ENCODE data around the gene ERBB4.

ERBB4 gene

DNA sequence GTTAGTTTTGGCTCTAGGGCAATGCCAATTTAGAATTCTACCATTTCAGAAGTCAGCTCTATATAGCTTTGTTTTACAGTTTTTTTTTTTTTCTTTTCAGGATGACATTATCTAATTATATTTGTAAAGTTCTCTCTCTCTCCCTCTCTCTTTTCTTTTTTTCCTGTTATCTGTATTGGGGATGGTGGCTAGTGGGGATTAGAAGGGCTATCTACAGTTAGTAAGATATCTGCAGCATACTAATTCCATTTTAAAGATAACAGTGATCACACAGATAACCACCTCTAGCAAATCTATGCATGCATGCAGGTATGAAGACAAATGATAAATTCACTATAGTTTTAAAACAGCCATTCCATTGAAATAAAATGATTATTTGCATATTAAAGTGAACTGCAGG, 438.9 kb downstream of the ERBB4 start:
- TF ChIP-seq GLIS3 (CRISPR knock-in tag; IDR thresholded peaks at IDR 0.05) = no peak
- TF ChIP-seq OSR1 (CRISPR knock-in tag; IDR thresholded peaks at IDR 0.05) = no peak
- TF ChIP-seq RARB (CRISPR knock-in tag; IDR thresholded peaks at IDR 0.05) = no peak
- TF ChIP-seq ZNF70 (CRISPR knock-in tag; IDR thresholded peaks at IDR 0.05) = no peak
- no peak for TF ChIP-seq ARNTL (CRISPR knock-in tag; IDR thresholded peaks at IDR 0.05; ENCODE audit: borderline replicate concordance, low read depth)
- TF ChIP-seq ISL1 (CRISPR knock-in tag; IDR thresholded peaks at IDR 0.05) = no peak
- no peak for ATAC-seq

- no peak for TF ChIP-seq ZNF70 (CRISPR knock-in tag; IDR thresholded peaks at IDR 0.05)
- TF ChIP-seq SNAI2 (CRISPR knock-in tag; IDR thresholded peaks at IDR 0.05) = no peak
- no peak for TF ChIP-seq PPARA (CRISPR knock-in tag; IDR thresholded peaks at IDR 0.05; ENCODE audit: borderline replicate concordance)
- no peak for TF ChIP-seq ISL1 (CRISPR knock-in tag; IDR thresholded peaks at IDR 0.05)
- ATAC-seq = no peak
These were observed 439.6 kb downstream of the ERBB4 start for GRCh38 chr2:212098966-212099365.

GRCh38 chr2:212097001-212097400, 441.6 kb downstream of the ERBB4 start:
- no peak for ATAC-seq
- TF ChIP-seq TSHZ2 (CRISPR knock-in tag; IDR thresholded peaks at IDR 0.05) (no peak), ESRRG (CRISPR knock-in tag; IDR thresholded peaks at IDR 0.05) (no peak), PPARA (CRISPR knock-in tag; IDR thresholded peaks at IDR 0.05; ENCODE audit: borderline replicate concordance) (no peak), ZNF70 (CRISPR knock-in tag; IDR thresholded peaks at IDR 0.05) (no peak), GLIS3 (CRISPR knock-in tag; IDR thresholded peaks at IDR 0.05) (no peak), ISL1 (CRISPR knock-in tag; IDR thresholded peaks at IDR 0.05) (no peak), SNAI2 (CRISPR knock-in tag; IDR thresholded peaks at IDR 0.05) (no peak), CSDC2 (CRISPR knock-in tag; IDR thresholded peaks at IDR 0.05) (no peak), ZC3H10 (CRISPR knock-in tag; IDR thresholded peaks at IDR 0.05) (no peak), CSRNP3 (CRISPR knock-in tag; IDR thresholded peaks at IDR 0.05) (no peak)
- TF ChIP-seq, protein P1, sequence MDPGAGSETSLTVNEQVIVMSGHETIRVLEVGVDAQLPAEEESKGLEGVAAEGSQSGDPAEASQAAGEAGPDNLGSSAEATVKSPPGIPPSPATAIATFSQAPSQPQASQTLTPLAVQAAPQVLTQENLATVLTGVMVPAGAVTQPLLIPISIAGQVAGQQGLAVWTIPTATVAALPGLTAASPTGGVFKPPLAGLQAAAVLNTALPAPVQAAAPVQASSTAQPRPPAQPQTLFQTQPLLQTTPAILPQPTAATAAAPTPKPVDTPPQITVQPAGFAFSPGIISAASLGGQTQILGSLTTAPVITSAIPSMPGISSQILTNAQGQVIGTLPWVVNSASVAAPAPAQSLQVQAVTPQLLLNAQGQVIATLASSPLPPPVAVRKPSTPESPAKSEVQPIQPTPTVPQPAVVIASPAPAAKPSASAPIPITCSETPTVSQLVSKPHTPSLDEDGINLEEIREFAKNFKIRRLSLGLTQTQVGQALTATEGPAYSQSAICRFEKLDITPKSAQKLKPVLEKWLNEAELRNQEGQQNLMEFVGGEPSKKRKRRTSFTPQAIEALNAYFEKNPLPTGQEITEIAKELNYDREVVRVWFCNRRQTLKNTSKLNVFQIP (CRISPR knock-in tag; IDR thresholded peaks at IDR 0.05; ENCODE audit: borderline replicate concordance, low read depth) = no peak

DNA sequence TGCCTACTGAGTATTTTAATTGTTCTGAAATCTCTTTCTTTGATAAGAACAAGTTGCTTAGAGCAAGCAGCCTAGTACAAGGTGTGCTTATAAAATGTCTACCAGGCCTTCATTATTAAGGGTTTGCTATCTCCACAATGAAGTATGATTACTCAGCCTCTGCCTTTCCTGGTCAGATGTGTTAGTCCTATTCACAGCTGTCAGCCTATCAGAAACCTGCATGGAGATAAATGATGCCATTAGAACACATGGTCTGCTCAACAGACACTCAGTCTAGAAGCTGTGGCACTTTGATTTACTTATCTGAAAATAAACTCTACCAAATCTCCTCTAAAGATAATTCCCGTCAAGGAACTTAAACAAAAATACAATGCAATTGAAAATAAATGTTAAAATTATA, 448.7 kb downstream of the ERBB4 start:
- TF ChIP-seq, protein P1 (CRISPR knock-in tag; IDR thresholded peaks at IDR 0.05; ENCODE audit: borderline replicate concordance, low read depth) = no peak
- TF ChIP-seq CSDC2 (CRISPR knock-in tag; IDR thresholded peaks at IDR 0.05) = no peak
- TF ChIP-seq, protein P2, sequence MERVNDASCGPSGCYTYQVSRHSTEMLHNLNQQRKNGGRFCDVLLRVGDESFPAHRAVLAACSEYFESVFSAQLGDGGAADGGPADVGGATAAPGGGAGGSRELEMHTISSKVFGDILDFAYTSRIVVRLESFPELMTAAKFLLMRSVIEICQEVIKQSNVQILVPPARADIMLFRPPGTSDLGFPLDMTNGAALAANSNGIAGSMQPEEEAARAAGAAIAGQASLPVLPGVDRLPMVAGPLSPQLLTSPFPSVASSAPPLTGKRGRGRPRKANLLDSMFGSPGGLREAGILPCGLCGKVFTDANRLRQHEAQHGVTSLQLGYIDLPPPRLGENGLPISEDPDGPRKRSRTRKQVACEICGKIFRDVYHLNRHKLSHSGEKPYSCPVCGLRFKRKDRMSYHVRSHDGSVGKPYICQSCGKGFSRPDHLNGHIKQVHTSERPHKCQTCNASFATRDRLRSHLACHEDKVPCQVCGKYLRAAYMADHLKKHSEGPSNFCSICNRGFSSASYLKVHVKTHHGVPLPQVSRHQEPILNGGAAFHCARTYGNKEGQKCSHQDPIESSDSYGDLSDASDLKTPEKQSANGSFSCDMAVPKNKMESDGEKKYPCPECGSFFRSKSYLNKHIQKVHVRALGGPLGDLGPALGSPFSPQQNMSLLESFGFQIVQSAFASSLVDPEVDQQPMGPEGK (CRISPR knock-in tag; IDR thresholded peaks at IDR 0.05; ENCODE audit: borderline replicate concordance) = no peak
- no peak for TF ChIP-seq ZFP30 (CRISPR knock-in tag; IDR thresholded peaks at IDR 0.05)
- no peak for TF ChIP-seq SNAI2 (CRISPR knock-in tag; IDR thresholded peaks at IDR 0.05)
- TF ChIP-seq CSRNP3 (CRISPR knock-in tag; IDR thresholded peaks at IDR 0.05) = no peak
- TF ChIP-seq ZNF8 (CRISPR knock-in tag; IDR thresholded peaks at IDR 0.05) = no peak
- no peak for TF ChIP-seq BACH2 (CRISPR knock-in tag; IDR thresholded peaks at IDR 0.05; ENCODE audit: borderline replicate concordance)
- TF ChIP-seq PPARA (CRISPR knock-in tag; IDR thresholded peaks at IDR 0.05; ENCODE audit: borderline replicate concordance) = no peak
- TF ChIP-seq ISL1 (CRISPR knock-in tag; IDR thresholded peaks at IDR 0.05) = no peak
- no peak for TF ChIP-seq OSR1 (CRISPR knock-in tag; IDR thresholded peaks at IDR 0.05)
- no peak for TF ChIP-seq GLIS3 (CRISPR knock-in tag; IDR thresholded peaks at IDR 0.05)
- TF ChIP-seq ZNF565 (CRISPR knock-in tag; conservative IDR thresholded peaks at IDR 0.05; ENCODE audit: low read depth) = no peak
- TF ChIP-seq RARB (CRISPR knock-in tag; IDR thresholded peaks at IDR 0.05) = no peak
- TF ChIP-seq TCF4 (CRISPR knock-in tag; IDR thresholded peaks at IDR 0.05; ENCODE audit: borderline replicate concordance) = no peak
- no peak for TF ChIP-seq TOX (CRISPR knock-in tag; IDR thresholded peaks at IDR 0.05; ENCODE audit: borderline replicate concordance)
- no peak for TF ChIP-seq ZFP3 (CRISPR knock-in tag; IDR thresholded peaks at IDR 0.05)
- TF ChIP-seq ZC3H10 (CRISPR knock-in tag; IDR thresholded peaks at IDR 0.05) = no peak
- no peak for TF ChIP-seq ARNTL (CRISPR knock-in tag; IDR thresholded peaks at IDR 0.05; ENCODE audit: borderline replicate concordance, low read depth)
- TF ChIP-seq, protein P3, sequence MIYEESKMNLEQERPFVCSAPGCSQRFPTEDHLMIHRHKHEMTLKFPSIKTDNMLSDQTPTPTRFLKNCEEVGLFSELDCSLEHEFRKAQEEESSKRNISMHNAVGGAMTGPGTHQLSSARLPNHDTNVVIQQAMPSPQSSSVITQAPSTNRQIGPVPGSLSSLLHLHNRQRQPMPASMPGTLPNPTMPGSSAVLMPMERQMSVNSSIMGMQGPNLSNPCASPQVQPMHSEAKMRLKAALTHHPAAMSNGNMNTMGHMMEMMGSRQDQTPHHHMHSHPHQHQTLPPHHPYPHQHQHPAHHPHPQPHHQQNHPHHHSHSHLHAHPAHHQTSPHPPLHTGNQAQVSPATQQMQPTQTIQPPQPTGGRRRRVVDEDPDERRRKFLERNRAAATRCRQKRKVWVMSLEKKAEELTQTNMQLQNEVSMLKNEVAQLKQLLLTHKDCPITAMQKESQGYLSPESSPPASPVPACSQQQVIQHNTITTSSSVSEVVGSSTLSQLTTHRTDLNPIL (CRISPR knock-in tag; IDR thresholded peaks at IDR 0.05; ENCODE audit: low read depth) = no peak
- no peak for ATAC-seq

Measured in SK-N-SH treated with all-trans-retinoic acid at 6 μM for 48 hours (cell line).